GOT3 (cell line): ENCODE data around the gene FOXJ1.
"Not testable (repeated sequence)": the region's sequence is repeated elsewhere in the genome, so short reads cannot be mapped to it uniquely, and the experiment has no call there.

Experiments
- DNase-seq: peaks from one replicate; lab custom pipeline; 2025; ENCODE audit warnings: mixed read lengths; lab: John Stamatoyannopoulos, UW

The FOXJ1 gene, protein sequence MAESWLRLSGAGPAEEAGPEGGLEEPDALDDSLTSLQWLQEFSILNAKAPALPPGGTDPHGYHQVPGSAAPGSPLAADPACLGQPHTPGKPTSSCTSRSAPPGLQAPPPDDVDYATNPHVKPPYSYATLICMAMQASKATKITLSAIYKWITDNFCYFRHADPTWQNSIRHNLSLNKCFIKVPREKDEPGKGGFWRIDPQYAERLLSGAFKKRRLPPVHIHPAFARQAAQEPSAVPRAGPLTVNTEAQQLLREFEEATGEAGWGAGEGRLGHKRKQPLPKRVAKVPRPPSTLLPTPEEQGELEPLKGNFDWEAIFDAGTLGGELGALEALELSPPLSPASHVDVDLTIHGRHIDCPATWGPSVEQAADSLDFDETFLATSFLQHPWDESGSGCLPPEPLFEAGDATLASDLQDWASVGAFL

DNA sequence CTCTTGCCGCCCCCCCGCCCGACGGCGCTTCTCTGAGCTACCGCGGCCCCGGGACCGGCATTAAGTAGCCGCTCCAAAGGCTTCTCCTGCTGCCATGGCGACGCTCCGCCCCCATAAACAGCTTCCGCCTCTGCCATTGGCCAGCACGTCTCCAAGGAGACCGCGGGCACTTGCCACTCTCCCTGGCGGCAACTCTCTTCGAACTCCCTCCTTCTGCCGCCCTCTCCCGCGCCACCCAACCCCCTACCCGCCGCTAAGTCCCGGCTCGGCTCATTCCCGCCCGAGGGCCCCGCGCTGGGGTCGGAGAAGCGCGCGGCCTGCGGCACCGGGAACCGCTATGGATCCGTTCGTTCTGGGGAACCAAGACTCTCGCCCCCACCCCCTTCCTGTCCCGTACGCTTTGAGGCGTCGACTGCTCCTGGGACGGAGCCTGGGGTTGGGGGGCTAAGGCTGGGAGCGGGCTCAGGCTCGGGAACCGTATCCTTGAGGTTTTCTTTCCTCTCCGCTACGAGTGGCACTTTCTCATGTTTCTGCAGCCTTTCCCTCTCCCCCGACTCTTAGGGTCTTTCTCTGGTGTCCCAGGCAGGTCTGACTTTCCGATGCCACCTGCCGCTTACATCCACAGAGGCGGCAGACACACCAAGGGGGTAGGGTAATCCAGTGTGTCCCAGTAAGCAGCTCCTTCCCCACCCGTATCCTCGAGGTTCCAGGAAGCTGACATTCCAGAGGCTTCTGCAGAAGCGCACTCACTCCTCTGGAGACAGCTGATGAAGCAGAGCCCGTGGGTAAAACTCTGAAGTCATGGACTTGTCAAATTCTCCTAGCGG is at the start of gene FOXJ1:
Gene FOXJ1 (minus strand): TSS at position 34 of the 827 bp plus-strand sequence. CDS start 850 bp downstream, outside the sequence.
- DNase-seq: peak; percentile 20

DNA sequence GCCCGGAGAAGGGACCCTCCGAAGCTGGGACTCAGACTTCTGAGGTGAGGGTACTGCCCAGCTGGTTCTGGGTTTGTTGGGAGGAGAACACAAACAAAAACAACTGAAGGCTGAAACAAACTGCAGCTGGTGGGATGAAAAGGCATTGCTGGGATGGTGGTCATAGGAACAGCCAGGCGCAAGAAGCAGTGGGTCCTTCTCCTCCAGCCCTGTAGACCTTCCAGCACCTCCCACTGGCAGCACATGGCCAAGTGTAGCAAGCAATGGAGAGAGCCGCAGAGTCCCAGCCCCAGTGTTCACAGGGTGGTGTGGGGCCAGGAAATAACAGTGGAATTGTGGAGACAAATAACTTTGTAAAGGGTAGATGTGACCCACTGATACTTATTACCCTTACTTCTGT is 48.7 kb upstream of the FOXJ1 start:
- no peak for DNase-seq

DNA sequence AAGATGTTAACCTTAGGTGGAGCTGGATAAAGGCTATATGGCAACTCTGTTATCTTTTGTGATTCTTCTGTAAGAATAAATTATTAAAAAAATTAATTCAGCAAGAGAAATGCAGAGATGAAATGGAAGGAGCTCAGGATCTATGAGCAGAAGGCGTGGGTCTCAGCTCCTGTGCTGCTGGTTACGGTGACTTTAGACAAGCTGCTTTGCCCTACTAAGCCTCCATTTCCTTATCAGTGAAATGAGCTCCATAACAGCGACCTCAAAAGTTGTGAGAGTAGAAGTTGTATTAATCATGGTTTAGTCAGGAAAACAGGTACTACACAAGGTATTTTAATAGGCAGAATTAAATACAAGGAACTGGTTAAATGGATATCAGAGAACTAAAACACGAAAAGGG is 48.2 kb upstream of the FOXJ1 start:
- no peak for DNase-seq

DNA sequence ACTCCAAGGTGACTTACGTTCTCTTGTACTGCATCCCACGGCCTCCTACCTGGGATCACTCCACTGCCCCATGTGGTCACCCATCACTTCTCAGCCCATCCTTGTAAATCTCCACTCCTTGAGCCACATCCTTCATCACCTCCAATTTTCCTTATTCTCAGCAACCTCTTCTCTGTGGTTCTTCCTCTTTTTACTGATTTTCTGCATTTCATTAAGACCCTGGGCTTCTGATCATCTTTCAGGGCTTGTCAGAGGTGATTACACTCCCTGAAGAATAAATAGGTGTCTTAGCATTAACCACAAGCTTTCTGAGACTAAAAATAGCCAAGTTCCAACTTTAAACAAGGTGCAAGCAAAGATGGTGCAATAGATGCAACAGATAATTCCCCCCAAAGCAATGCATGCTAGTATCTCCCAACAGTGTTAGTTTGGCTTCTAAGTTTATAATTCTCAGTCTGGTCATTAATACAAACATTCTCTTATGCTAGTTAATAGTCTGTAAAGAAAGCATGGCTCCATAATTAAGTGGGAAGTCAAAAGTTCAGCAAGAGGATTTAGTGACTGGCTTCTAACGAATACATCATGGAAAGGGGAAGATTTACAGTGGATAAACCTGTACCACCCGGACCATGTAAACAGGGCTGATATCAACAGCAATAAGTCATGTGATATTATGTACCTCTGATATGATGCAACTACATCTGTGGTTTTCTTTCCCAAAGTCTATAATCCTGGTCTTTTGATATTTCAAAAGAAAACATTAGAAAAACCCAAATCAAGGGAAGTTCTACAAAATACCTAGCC is 47.4 kb upstream of the FOXJ1 start:
- no peak for DNase-seq

DNA sequence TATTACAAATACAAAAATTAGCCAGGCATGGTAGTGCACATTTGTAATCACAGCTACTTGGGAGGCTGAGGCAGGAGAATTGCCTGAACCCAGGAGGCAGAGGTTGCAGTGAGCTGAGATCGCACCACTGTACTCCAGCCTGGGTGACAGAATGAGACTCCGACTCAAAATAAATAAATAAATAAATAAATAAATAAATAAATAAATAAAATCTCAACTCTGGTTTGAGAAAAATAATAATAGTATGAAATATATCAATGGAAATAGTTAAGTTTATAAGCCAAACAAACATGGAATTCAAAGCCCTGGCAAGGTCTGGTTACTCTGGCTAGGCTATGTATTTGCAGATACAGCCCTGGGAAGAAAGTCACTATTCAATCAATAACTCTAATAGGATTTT is 45.7 kb upstream of the FOXJ1 start:
- not testable (repeated sequence) for DNase-seq

DNA sequence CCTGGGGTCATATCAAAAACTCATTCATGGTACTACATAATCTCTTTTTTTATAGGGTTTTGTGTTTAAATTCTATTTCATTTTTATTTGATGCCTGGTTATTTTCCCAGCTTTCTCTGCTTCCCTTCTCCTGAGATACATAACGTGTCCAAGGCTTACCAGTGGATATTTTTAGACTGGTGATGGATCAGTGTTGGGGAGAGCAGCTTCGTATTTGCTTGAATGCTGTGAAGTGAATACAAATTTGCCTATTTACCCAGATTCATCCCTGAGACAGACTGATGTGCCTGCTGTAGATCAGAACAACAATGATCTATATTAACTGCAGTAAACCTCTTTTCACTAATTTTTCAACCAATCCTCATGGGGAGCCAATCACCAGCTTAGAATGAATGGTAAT is 43.2 kb upstream of the FOXJ1 start:
- DNase-seq: no peak

DNA sequence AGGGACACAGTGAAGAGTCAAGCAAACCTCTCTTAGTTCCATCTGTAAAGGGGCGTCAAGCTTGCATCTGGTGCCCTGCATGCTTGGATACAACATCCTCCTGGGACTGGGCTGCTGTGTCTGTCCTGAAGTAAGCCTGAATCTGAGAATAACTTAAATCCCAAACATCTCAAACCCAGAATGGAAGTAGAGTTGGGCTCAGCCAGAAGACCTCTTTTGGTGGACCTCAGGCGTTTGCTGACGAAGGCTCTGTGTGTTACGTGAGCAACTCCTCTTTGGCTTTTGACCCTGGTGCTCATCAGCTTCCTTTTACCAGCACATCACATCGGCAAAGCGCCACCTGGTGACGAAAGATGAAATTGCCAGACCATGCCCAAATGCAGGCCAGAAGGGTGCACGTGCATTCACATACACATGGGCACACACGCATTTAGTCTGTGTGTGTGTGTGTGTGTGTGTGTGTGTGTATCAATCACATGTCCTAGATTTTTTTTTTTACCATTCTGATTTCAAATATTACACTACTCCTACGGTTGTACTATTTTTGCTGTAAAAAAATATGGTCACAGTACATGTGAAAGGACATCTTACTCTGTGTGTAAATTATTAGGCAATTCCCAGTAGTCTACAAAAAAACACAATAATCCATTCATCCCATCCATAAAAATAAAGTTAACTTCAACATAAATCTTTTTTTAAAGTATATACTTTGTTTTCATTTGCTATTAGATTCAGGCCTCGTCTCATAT is 41.1 kb upstream of the FOXJ1 start:
- peak; percentile 82 for DNase-seq

DNA sequence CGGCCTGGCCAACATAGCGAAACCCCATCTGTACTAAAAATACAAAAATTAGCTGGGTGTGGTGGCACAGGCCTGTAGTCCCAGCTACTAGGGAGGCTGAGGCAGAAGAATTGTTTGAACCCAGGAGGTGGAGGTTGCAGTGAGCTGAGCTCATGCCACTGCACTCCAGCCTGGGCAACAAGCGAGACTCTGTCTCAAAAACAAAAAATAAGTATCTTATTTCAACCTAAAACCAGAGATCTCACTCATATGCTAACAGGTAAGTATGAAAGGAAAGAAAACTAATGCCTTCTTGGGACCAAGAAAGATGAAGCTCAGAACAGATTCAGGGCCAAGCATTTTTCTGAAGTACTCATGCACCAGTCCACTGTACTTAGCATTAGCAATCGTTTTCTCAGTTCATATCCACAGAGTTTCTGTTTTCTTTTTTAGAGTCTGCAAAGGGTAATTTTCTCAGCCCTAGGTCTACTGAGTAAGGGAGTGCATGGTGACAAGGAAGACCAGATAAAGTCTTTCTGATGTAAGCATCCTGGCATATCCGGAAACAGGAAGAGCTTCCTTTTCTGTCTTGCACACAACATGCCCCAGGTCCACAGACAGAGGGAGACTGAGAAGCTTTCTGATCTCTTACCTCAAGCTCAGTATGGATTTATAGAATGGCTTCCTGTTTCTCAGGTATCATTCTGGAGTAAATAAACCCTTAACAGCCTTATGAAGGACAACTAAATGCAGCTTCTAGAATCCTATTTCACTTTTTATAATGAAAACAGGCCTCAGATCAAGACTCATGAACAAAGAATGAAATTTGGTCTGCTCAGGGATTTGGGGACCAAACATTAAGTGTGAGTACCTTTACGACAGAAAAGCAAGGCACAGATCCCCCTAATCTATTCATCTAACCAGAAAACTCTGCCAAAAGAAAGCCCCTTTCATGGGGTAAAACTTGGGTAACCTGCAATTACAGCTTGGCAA is 38.7 kb upstream of the FOXJ1 start:
- DNase-seq: no peak

DNA sequence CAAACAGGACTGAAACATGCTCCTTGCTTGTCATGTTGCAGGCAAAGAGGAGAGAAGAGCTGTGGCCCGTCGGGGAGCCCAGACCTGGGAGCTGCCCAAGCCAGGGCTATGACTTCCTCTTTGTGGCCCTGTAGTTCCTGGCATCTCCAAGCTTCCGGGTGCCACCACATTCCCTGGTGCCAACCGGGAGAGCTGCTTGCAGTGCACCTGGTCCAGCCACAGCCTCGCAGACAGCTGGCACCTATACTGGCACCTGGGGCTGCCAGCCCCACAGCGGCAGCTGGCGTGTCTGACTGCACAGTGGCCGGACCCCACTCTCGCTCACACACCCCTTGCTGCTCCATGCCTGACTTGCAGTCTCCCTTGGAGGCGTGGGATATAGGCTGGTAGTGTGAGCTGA is 37.1 kb upstream of the FOXJ1 start:
- no peak for DNase-seq

DNA sequence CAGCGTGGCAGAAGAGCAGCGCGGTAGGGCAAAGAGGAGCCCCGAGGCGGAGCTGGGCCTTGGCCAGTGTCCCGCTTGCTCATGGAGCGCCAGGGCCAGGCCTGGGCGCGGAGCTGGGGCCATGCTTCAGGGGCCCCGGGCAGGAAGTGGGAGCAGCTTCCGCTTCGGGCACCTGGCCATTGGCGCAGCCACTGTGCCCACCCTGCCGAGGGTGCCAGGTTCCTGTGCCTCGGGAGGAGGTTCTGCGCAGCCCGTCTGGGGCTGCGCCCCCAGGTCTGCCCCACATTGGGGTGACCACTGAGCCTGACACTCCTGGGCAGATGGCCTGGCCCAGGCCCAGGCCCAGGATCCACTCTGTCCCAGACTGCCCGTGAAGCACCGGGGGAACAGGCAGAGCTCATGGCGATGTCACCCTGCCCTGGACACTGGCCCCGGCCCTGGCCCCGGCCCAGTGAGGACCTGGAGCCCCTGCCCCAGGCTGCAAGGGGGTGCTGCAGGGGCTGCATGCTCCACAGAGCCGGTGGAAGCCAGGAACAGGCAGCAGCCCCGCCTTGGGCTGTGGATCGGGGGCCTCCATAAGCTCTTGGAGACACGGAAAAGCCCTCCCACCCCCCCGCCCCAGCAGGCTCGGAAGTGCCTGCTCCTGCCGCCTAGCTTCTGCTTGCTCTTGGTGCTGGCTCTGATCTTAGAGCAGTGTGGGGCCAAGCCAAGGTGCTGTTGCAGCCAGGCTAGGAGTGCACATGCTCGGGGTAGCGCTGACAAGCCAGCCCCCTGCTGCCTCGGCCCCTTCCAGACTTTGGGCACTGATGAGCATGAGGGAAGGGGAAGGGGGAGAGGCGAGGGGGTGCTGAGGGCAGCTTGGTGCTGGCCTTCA is 35.9 kb upstream of the FOXJ1 start:
- DNase-seq: no peak

DNA sequence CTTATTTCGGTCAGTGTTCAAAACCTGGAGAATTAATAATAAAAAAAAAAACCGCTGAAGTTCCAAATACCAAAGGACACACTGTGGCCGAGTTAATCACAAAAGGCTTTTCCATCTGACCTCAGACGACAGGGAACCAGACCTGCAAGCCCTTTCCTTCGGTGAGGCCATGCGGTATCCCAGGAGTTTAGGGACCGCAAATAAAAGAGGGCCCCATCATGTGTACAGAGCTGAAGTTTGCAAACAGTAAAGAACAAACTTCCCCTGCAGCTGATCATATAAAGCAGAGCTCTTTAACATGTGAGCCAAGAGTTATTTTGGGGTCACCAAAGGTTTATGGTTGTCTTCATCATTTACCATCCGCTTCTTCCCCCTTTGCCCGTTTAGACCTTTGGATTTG is 33.0 kb upstream of the FOXJ1 start:
- DNase-seq: no peak

DNA sequence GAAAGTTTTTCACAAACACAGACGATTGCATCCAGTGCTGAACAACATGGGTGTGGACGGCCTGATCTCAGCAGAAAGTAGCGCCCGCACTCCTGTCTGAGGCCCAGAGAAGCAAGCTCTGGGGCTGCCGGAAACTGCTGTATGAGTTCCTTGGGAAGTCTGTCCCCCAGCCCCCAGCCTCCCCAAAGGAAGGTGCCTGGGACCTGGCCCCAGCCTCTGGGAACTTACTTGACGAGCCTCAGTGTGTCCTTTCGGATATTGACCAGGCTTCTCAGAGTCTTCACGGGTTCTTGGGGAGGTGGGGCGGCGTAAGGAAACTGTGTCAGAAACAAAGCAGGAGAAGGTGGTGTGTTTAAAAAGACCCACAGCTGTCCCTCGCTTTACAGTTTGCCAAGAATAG is 32.4 kb upstream of the FOXJ1 start:
- no peak for DNase-seq

DNA sequence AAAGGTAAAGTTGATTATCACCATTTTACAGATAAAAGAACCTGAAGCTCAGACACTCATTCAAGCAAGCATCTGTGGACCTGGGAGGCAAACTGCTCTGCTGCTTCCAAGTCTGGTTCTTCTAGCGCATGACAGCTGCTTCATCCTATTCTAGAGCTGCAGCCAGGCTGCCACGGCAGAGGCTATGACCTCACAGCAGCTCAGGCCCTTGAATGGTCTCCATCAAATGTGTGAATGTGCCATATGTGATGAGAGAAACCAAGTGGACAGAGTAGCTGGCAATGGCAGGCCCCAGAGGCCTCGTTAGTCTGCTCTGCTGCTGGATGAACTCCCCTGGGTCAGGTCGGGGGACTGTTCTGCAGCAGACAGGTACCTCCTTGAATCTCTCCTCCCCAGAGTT is 30.7 kb upstream of the FOXJ1 start:
- DNase-seq: no peak

DNA sequence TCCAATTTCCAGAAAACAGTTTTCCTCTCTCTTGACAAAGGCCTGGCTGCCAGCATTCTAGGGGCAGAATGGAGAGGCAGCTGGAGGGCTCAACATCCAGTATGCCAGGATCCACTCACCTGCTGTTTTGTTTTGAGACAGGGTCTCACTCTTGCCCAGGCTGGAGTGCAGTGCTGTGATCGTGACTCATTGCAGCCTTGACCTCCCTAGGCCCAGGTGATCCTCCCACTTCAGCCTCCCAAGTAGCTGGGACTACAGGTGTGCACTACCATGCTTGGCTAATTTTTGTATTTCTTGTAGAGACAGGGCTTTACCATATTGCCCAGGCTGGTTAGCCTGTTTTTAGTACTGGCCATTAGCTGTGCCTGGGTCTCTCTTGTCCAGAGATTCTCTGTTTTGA is 29.1 kb upstream of the FOXJ1 start:
- DNase-seq: no peak

DNA sequence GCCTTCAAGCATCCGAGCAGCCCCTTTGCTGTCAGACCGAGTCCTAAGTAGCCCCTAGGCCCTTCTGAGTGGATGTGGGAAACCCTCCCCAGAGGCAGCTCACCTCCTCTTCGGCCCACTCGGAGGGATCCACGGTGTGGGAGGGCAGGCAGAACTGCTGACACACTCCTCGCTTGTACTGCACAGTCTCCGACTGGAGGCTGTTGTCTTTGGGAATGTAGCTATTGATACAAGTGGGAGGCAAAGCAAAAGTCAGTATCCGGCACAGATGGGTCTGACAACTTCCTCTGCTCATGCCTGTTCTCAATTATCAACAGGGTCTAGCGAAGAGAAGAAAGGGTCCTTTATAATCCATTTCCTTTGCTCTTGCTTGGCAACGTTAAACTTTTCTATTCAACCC is 25.9 kb upstream of the FOXJ1 start:
- no peak for DNase-seq

DNA sequence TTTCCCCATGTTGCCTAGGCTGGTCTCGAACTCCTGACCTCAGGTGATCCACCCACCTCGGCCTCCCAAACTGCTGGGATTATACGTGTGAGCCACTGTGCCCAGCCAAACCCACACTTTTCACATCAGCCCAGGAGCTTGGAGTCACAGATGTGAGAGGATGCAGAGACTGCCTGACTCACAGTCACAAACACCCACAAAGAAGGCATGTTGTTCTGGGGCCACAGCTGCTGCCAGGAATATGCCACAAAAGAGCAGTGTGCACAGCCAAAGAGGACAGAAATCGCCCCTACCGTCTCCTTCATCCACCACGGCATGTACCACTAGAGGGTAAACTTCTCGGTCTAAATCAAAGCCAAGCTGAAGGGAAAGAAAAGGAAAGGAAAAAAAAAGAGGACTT is 25.1 kb upstream of the FOXJ1 start:
- DNase-seq: no peak

DNA sequence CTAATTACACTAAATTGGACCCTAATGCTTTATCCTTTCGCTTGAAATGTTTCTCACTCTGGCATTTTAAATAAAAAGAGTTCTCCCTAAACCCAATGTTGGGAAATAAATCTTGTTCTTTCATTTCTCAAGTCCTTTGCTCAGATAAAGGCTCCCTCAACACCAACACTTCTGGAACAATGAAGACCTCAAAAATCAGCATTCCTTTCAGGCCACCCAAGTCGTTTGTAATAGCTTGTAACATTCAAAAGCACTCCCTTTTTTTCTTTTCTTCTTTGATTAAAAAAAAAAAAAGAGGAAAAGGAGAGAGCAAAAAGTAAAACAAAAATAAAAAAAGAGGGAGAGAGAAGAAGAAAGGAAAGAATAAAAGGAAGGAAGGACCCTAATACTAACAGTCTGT is 23.3 kb upstream of the FOXJ1 start:
- no peak for DNase-seq

DNA sequence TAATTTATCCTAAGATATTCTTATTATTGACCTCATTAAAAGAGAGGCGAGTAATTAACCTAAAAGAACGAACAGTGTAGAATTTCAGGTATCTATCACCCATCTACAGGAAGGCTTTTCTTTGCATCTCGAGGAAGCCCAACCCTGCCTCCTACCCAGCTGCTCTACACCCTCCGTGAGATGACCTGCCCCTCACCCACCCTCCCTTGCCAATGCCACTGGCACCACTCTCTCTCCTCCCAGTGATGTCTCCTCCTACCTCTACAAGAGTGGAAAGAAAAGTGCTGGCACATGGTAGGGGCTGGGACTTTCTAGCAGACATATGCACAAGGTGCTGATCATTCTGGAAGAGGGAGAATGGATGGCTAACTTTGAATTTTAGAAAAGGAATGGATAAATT is 22.9 kb upstream of the FOXJ1 start:
- no peak for DNase-seq

DNA sequence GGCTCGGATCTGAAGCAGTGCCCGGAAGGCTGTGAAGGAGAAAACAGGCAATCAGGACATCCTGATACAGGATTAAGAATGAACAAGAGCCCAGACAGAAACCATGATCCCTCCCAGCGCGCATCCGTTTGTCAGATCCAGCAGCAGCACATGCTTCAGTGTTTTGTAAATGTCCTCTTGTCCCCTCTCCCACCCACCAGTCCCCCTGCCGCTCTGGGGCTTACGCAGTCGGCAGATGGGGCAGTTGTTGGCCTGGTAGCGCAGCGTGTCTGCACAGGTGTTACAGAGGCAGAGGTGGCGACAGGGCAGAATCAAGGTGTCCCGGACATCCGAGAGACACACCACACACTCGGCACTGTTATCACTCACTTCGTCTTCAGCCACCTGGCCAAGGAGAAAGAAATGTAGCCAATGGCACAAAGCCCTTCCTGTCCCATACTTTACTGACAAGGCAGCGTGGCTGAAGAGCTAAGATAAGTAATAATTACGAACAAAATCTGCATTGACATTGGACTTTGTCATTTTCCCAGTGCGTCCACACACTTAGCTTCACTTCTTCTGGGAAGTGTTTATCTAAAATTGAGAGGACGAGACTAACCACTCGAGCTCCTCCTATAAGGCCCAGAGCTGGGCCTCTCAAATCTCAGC is 20.7 kb upstream of the FOXJ1 start:
- DNase-seq: no peak
